HG02763 (cell line): Measurements from ENCODE around the gene CALCOCO2.
"Not testable (repeated sequence)": the region's sequence is repeated elsewhere in the genome, so short reads cannot be mapped to it uniquely, and the experiment has no call there.

ENCODE experiments used
- ATAC-seq: cut with Tn5 transposase; IDR thresholded peaks from one replicate; pipeline ENCODE4 v1.9.1; 2021; ENCODE audit warnings: mild to moderate bottlenecking, moderate library complexity; ENCODE audit not compliant: unreplicated experiment

Gene CALCOCO2

GRCh38 chr17:48872409-48872808 lies 41.6 kb downstream of the CALCOCO2 start:
- ATAC-seq: not testable (repeated sequence)

GRCh38 chr17:48873209-48873608 lies 42.4 kb downstream of the CALCOCO2 start:
- ATAC-seq: no peak

- ATAC-seq: no peak
These were observed 43.0 kb downstream of the CALCOCO2 start for GRCh38 chr17:48873696-48874443.

GRCh38 chr17:48878920-48879898 lies 48.4 kb downstream of the CALCOCO2 start:
- no peak for ATAC-seq

GRCh38 chr17:48882272-48882671 lies 51.4 kb downstream of the CALCOCO2 start:
- ATAC-seq: no peak

GRCh38 chr17:48883171-48883570 lies 52.3 kb downstream of the CALCOCO2 start:
- ATAC-seq: no peak

GRCh38 chr17:48890086-48890485 lies 59.3 kb downstream of the CALCOCO2 start:
- no peak for ATAC-seq

GRCh38 chr17:48892940-48893645 lies 62.3 kb downstream of the CALCOCO2 start:
- ATAC-seq: no peak

- ATAC-seq: no peak
These were observed 63.0 kb downstream of the CALCOCO2 start for GRCh38 chr17:48893646-48894508.

GRCh38 chr17:48894886-48895285 lies 64.1 kb downstream of the CALCOCO2 start:
- no peak for ATAC-seq

GRCh38 chr17:48901241-48901640 lies 70.4 kb downstream of the CALCOCO2 start:
- no peak for ATAC-seq

- ATAC-seq: no peak
These were observed 72.6 kb downstream of the CALCOCO2 start for GRCh38 chr17:48903401-48903800.

- no peak for ATAC-seq
These were observed 73.6 kb downstream of the CALCOCO2 start for GRCh38 chr17:48904428-48904827.

- no peak for ATAC-seq
These were observed 75.2 kb downstream of the CALCOCO2 start for GRCh38 chr17:48905987-48906515.

GRCh38 chr17:48907713-48908046 lies 76.8 kb downstream of the CALCOCO2 start:
- ATAC-seq: no peak

- ATAC-seq: peak; percentile 78
These were observed 77.4 kb downstream of the CALCOCO2 start, which contains the start of gene UBE2Z for GRCh38 chr17:48908047-48908843. Gene UBE2Z, plus strand, starts transcription at chr17:48908407. Its CDS starts 97 bp downstream, at chr17:48908504.

GRCh38 chr17:48908853-48909394 lies 78.1 kb downstream of the CALCOCO2 start:
- ATAC-seq: peak; percentile 31

- no peak for ATAC-seq
These were observed 78.9 kb downstream of the CALCOCO2 start for GRCh38 chr17:48909783-48910182.

GRCh38 chr17:48910370-48910769 lies 79.5 kb downstream of the CALCOCO2 start:
- ATAC-seq: no peak
